ENCODE data around the gene PCDHA12. TPM values are rescaled to one million over a fixed set of nuclear protein-coding genes. Genes with fewer than 3 reads are reported as not detected.

PCDHA12 gene
- total RNA-seq, 1 donor from 2014 or later = 11.0 TPM

- peak; percentile 63 to 77 for DNase-seq (ENCODE audit: low spot score in 2 of 2)
- FAIRE-seq = no peak
Observed at GRCh38 chr5:140926443-140927227, 51.5 kb downstream of the PCDHA12 start.

GRCh38 chr5:140927228-140927573 is 52.1 kb downstream of the PCDHA12 start:
- DNase-seq (ENCODE audit: low spot score in 2 of 2) (no peak), FAIRE-seq (no peak)

Other genes with a start within 250 kb of the PCDHA12 start
- 11.4 TPM for gene CD14, start 242.1 kb upstream of the PCDHA12 start, total RNA-seq
- 5.7 TPM for gene TMCO6, start 235.9 kb upstream of the PCDHA12 start, total RNA-seq
- 28.5 TPM for gene NDUFA2, start 227.7 kb upstream of the PCDHA12 start, total RNA-seq
- 83.6 TPM for gene IK, start 227.5 kb upstream of the PCDHA12 start, total RNA-seq
- gene WDR55, start 210.4 kb upstream of the PCDHA12 start, total RNA-seq = 12.6 TPM
- gene DND1, start 201.7 kb upstream of the PCDHA12 start, total RNA-seq = 0.82 TPM
- gene HARS1, start 183.9 kb upstream of the PCDHA12 start, total RNA-seq = 74.2 TPM
- gene HARS2, start 183.9 kb upstream of the PCDHA12 start, total RNA-seq = 25.7 TPM
- gene ZMAT2, start 174.9 kb upstream of the PCDHA12 start, total RNA-seq = 68.1 TPM
- 8.6 TPM for gene PCDHA1, start 89.2 kb upstream of the PCDHA12 start, total RNA-seq
- 10.6 TPM for gene PCDHA2, start 80.5 kb upstream of the PCDHA12 start, total RNA-seq
- 16.3 TPM for gene PCDHA3, start 74.3 kb upstream of the PCDHA12 start, total RNA-seq
- 12.2 TPM for gene PCDHA4, start 68.2 kb upstream of the PCDHA12 start, total RNA-seq
- 8.2 TPM for gene PCDHA5, start 53.7 kb upstream of the PCDHA12 start, total RNA-seq
- 17.1 TPM for gene PCDHA6, start 47.3 kb upstream of the PCDHA12 start, total RNA-seq
- 15.5 TPM for gene PCDHA7, start 41.0 kb upstream of the PCDHA12 start, total RNA-seq
- gene PCDHA8, start 34.1 kb upstream of the PCDHA12 start, total RNA-seq = 8.2 TPM
- 9.8 TPM for gene PCDHA9, start 26.9 kb upstream of the PCDHA12 start, total RNA-seq
- gene PCDHA10, start 19.4 kb upstream of the PCDHA12 start, total RNA-seq = 10.6 TPM
- 29.3 TPM for gene PCDHA11, start 6.4 kb upstream of the PCDHA12 start, total RNA-seq
- gene PCDHA13, start 6.8 kb downstream of the PCDHA12 start, total RNA-seq = 13.5 TPM
- gene PCDHAC1, start 51.0 kb downstream of the PCDHA12 start, total RNA-seq = 76.2 TPM
- gene PCDHAC2, start 91.2 kb downstream of the PCDHA12 start, total RNA-seq = 29.8 TPM
- 0.82 TPM for gene PCDHB1, start 176.1 kb downstream of the PCDHA12 start, total RNA-seq
- gene PCDHB2, start 219.3 kb downstream of the PCDHA12 start, total RNA-seq = 13.0 TPM
- 11.0 TPM for gene PCDHB3, start 225.2 kb downstream of the PCDHA12 start, total RNA-seq
- gene PCDHB4, start 246.5 kb downstream of the PCDHA12 start, total RNA-seq = 4.5 TPM